ENCODE results near the gene SKIL.

Gene SKIL

GRCh38 chr3:170357176-170358041, at the start of gene SKIL:
SKIL (plus strand) TSS chr3:170357715; CDS start chr3:170360332, 2,617 bp downstream.
- H3K4me3 ChIP-seq (replicated peaks in 1 of 2; ENCODE audit: low read depth in 2 of 2, low read length in 2 of 2) = peak within 1 kb of the TSS; percentile 70 to 90
- TF ChIP-seq CTCF (IDR thresholded peaks at IDR 0.05; ENCODE audit: low read depth, low read length) = no peak
- DNase-seq (ENCODE audit: low read depth in 2 of 2) = peak; percentile 97 to 98

- no peak for TF ChIP-seq CTCF (IDR thresholded peaks at IDR 0.05; ENCODE audit: low read depth, low read length)
- no peak for DNase-seq (ENCODE audit: low read depth in 2 of 2)
Observed at GRCh38 chr3:170309046-170309445, 48.5 kb upstream of the SKIL start.

GRCh38 chr3:170317954-170318353, 39.6 kb upstream of the SKIL start:
- DNase-seq (ENCODE audit: low read depth in 2 of 2) = no peak
- no peak overlapping the region for H3K4me3 ChIP-seq (replicated peaks in 1 of 2; ENCODE audit: low read depth in 2 of 2, low read length in 2 of 2)
- no peak for TF ChIP-seq CTCF (IDR thresholded peaks at IDR 0.05; ENCODE audit: low read depth, low read length)

More at GRCh38 chr3:170309046-170309445, 48.5 kb upstream of the SKIL start:
- H3K4me3 ChIP-seq (replicated peaks in 1 of 2; ENCODE audit: low read depth in 2 of 2, low read length in 2 of 2) = no peak overlapping the region

GRCh38 chr3:170320461-170321121, 36.9 kb upstream of the SKIL start:
- DNase-seq (ENCODE audit: low read depth in 2 of 2) = peak in 1 of 2 donors; percentile 10
- no peak overlapping the region for H3K4me3 ChIP-seq (replicated peaks in 1 of 2; ENCODE audit: low read depth in 2 of 2, low read length in 2 of 2)
- no peak for TF ChIP-seq CTCF (IDR thresholded peaks at IDR 0.05; ENCODE audit: low read depth, low read length)

- DNase-seq (ENCODE audit: low read depth in 2 of 2) = no peak
- TF ChIP-seq CTCF (IDR thresholded peaks at IDR 0.05; ENCODE audit: low read depth, low read length) = no peak
- H3K4me3 ChIP-seq (replicated peaks in 1 of 2; ENCODE audit: low read depth in 2 of 2, low read length in 2 of 2) = no peak overlapping the region
Observed at GRCh38 chr3:170321321-170322034, 36.0 kb upstream of the SKIL start.

- DNase-seq (ENCODE audit: low read depth in 2 of 2) = no peak
- TF ChIP-seq CTCF (IDR thresholded peaks at IDR 0.05; ENCODE audit: low read depth, low read length) = no peak
- no peak overlapping the region for H3K4me3 ChIP-seq (replicated peaks in 1 of 2; ENCODE audit: low read depth in 2 of 2, low read length in 2 of 2)
Observed at GRCh38 chr3:170322566-170323269, 34.8 kb upstream of the SKIL start.
